Esophagus muscularis mucosa (tissue), 3 donors: ENCODE measurements around the gene BCAS1.

Experiments
- CTCF ChIP-seq, 3 experiments: fragments of 200-600 bp in 2 of 3; fragments of 450-650 bp in 1 of 3; sonication (generic) in 2 of 3; IDR thresholded peaks; one replicate each; pipeline ENCODE4 v1.5.1; 2017 to 2019; ENCODE audit warnings: antibody characterized with exemption in 3 of 3, mild to moderate bottlenecking in 2 of 3, moderate library complexity in 1 of 3
- POLR2A ChIP-seq: fragments of 450-650 bp; IDR thresholded peaks from one replicate; pipeline ENCODE4 v1.6.1; 2017; ENCODE audit warnings: antibody characterized with exemption, moderate library complexity, mild to moderate bottlenecking, low read depth
- POLR2AphosphoS5 ChIP-seq, 2 donors: sonication (generic); formaldehyde crosslinking; IDR thresholded peaks; one replicate each; pipeline ENCODE4 v1.6.1; 2017; ENCODE audit warnings: antibody characterized with exemption in 2 of 2

GRCh38 chr20:54019585-54019984, 50.8 kb downstream of the BCAS1 start:
- TF ChIP-seq CTCF (IDR thresholded peaks at IDR 0.05), result no peak
- no peak for TF ChIP-seq POLR2AphosphoS5 (IDR thresholded peaks at IDR 0.05)
- TF ChIP-seq POLR2A, result no peak
